H9 (cell line): ENCODE measurements around the gene GON7. TPM values are rescaled to one million over a fixed set of nuclear protein-coding genes. Genes with fewer than 3 reads are reported as not detected.

Source experiments
- DNase-seq: peaks from one replicate; pipeline ENCODE4 v3.0.0-alpha.2; 2017
- H2AFZ ChIP-seq: one replicate; pipeline ENCODE4 v1.6.1; 2013; ENCODE audit warnings: mild to moderate bottlenecking, low read length, control low read depth, moderate library complexity
- H2AK5ac ChIP-seq: 2 replicates; pipeline ENCODE4 v1.6.1; 2013; ENCODE audit warnings: low read length, control low read depth, mixed read lengths; ENCODE audit not compliant: insufficient read length
- H2BK120ac ChIP-seq: one replicate; pipeline ENCODE4 v1.6.1; 2013; ENCODE audit warnings: low read depth, mild to moderate bottlenecking, low read length, control low read depth, inconsistent platforms; ENCODE audit not compliant: poor library complexity, severe bottlenecking
- H2BK12ac ChIP-seq: 2 replicates; pipeline ENCODE4 v1.6.1; 2013; ENCODE audit warnings: low read length, control low read depth, mixed read lengths, low read depth; ENCODE audit not compliant: insufficient read length
- H2BK15ac ChIP-seq: 2 replicates; pipeline ENCODE4 v1.6.1; 2013; ENCODE audit warnings: low read depth, low read length, control low read depth
- H2BK20ac ChIP-seq: one replicate; pipeline ENCODE4 v1.6.1; 2013; ENCODE audit warnings: low read depth, mild to moderate bottlenecking, low read length, control low read depth, inconsistent platforms; ENCODE audit not compliant: poor library complexity, severe bottlenecking
- H2BK5ac ChIP-seq: 2 replicates; pipeline ENCODE4 v1.6.1; 2013; ENCODE audit warnings: low read length, control low read depth, mixed read lengths; ENCODE audit not compliant: insufficient read length
- H3K14ac ChIP-seq: 2 replicates; pipeline ENCODE4 v1.6.1; 2013; ENCODE audit warnings: low read length, control low read depth; ENCODE audit not compliant: insufficient read depth
- H3K18ac ChIP-seq: 2 replicates; pipeline ENCODE4 v1.6.1; 2013; ENCODE audit warnings: low read depth, mild to moderate bottlenecking, mixed read lengths, low read length, control low read depth; ENCODE audit not compliant: insufficient read length
- H3K23ac ChIP-seq: 2 replicates; pipeline ENCODE4 v1.6.1; 2013; ENCODE audit warnings: low read length, control low read depth, mixed read lengths, low read depth; ENCODE audit not compliant: insufficient read length
- H3K23me2 ChIP-seq: 2 replicates; pipeline ENCODE4 v1.6.1; 2013; ENCODE audit warnings: low read depth, mild to moderate bottlenecking, mixed read lengths, low read length, control low read depth; ENCODE audit not compliant: insufficient read length, poor library complexity, severe bottlenecking
- H3K27ac ChIP-seq: 2 replicates; pipeline ENCODE4 v1.5.1; 2013; ENCODE audit warnings: low read length, control low read depth, mixed read lengths, low read depth; ENCODE audit not compliant: insufficient read length
- H3K27me3 ChIP-seq: 2 replicates; pipeline ENCODE4 v1.6.1; 2013; ENCODE audit warnings: low read length, control low read depth, inconsistent platforms; ENCODE audit not compliant: insufficient read depth
- H3K4ac ChIP-seq: 2 replicates; pipeline ENCODE4 v1.6.1; 2013; ENCODE audit warnings: low read depth, mild to moderate bottlenecking, control low read depth, inconsistent platforms, low read length, moderate library complexity
- H3K4me1 ChIP-seq: 2 replicates; pipeline ENCODE4 v1.6.1; 2013; ENCODE audit warnings: low read length, control low read depth, inconsistent platforms; ENCODE audit not compliant: insufficient read depth
- H3K4me2 ChIP-seq: 2 replicates; pipeline ENCODE4 v1.6.1; 2013; ENCODE audit warnings: low read length, control low read depth, mixed read lengths; ENCODE audit not compliant: insufficient read length, insufficient read depth
- H3K56ac ChIP-seq: 2 replicates; pipeline ENCODE4 v1.6.1; 2013; ENCODE audit warnings: low read depth, mild to moderate bottlenecking, mixed read lengths, low read length, control low read depth; ENCODE audit not compliant: insufficient read length
- H3K79me1 ChIP-seq: 2 replicates; pipeline ENCODE4 v1.6.1; 2013; ENCODE audit warnings: low read depth, mild to moderate bottlenecking, moderate library complexity, low read length, control low read depth, inconsistent platforms; ENCODE audit not compliant: insufficient read depth, poor library complexity, severe bottlenecking
- H3K79me2 ChIP-seq: 2 replicates; pipeline ENCODE4 v1.6.1; 2013; ENCODE audit warnings: low read length, control low read depth, inconsistent platforms; ENCODE audit not compliant: insufficient read depth
- H3K9ac ChIP-seq: 2 replicates; pipeline ENCODE4 v1.6.1; 2013; ENCODE audit warnings: low read length, control low read depth, mixed read lengths; ENCODE audit not compliant: insufficient read length; ENCODE audit errors: extremely low read depth
- H3K9me3 ChIP-seq: one replicate; pipeline ENCODE4 v1.6.1; 2013; ENCODE audit warnings: low read depth, low read length, inconsistent platforms; ENCODE audit not compliant: control insufficient read depth
- H3T11ph ChIP-seq: one replicate; pipeline ENCODE4 v1.6.1; 2013; ENCODE audit warnings: mild to moderate bottlenecking, low read length, control low read depth, inconsistent platforms
- H4K20me1 ChIP-seq: one replicate; pipeline ENCODE4 v1.6.1; 2013; ENCODE audit not compliant: control insufficient read depth, insufficient read length, insufficient read depth
- H4K5ac ChIP-seq: 2 replicates; pipeline ENCODE4 v1.6.1; 2013; ENCODE audit warnings: low read depth, mild to moderate bottlenecking, mixed read lengths, low read length, control low read depth; ENCODE audit not compliant: insufficient read length
- H4K8ac ChIP-seq: replicated peaks from 2 replicates; pipeline ENCODE4 v1.6.1; 2013; ENCODE audit warnings: low read length, control low read depth, mixed read lengths, low read depth; ENCODE audit not compliant: insufficient read length
- H4K91ac ChIP-seq: 2 replicates; pipeline ENCODE4 v1.6.1; 2013; ENCODE audit warnings: low read depth, mild to moderate bottlenecking, moderate library complexity, mixed read lengths, low read length, control low read depth; ENCODE audit not compliant: insufficient read length
- H3K27ac Mint-ChIP-seq, 3 experiments: 2 replicates in 2 of 3; 3 replicates in 1 of 3; pipeline ENCODE4 v1.8.0; 2020 to 2021; ENCODE audit warnings: mixed read lengths in 3 of 3, mild to moderate bottlenecking in 1 of 3, moderate library complexity in 1 of 3
- H3K27me3 Mint-ChIP-seq: 2 replicates; pipeline ENCODE4 v1.8.0; 2021; ENCODE audit warnings: low read depth, mild to moderate bottlenecking, moderate library complexity, mixed read lengths
- H3K36me3 Mint-ChIP-seq, 3 experiments: 2 replicates in 2 of 3; 3 replicates in 1 of 3; pipeline ENCODE4 v1.8.0; 2020 to 2021; ENCODE audit warnings: low read depth in 3 of 3, mixed read lengths in 3 of 3; ENCODE audit not compliant: insufficient read depth in 1 of 3
- H3K4me1 Mint-ChIP-seq, 2 experiments: 2 replicates each; pipeline ENCODE4 v1.8.0; 2020; ENCODE audit warnings: mixed read lengths in 2 of 2
- H3K4me3 Mint-ChIP-seq, 2 experiments: 2 replicates in 1 of 2; 3 replicates in 1 of 2; pipeline ENCODE4 v1.8.0; 2020 to 2021; ENCODE audit warnings: mild to moderate bottlenecking in 2 of 2, mixed read lengths in 2 of 2, moderate library complexity in 1 of 2
- H3K9me3 Mint-ChIP-seq, 2 experiments: 2 replicates in 1 of 2; 3 replicates in 1 of 2; pipeline ENCODE4 v1.8.0; 2020; ENCODE audit warnings: mild to moderate bottlenecking in 2 of 2, mixed read lengths in 2 of 2, moderate library complexity in 1 of 2
- CTCF ChIP-seq: fragments of 200-600 bp; sonication (generic); conservative IDR thresholded peaks from 3 replicates; pipeline ENCODE4 v1.8.0; 2021; ENCODE audit warnings: antibody characterized with exemption, mild to moderate bottlenecking
- WGBS: extraction: QIAGEN DNeasy Blood & Tissue Kit; methylation state at CpG from one replicate; pipeline ENCODE4 v1.1.7; 2013; ENCODE audit warnings: missing lambda C conversion rate, low lambda C conversion rate, mixed read lengths; ENCODE audit not compliant: insufficient read length; ENCODE audit errors: extremely low coverage; 5-methylcytosine and 5-hydroxymethylcytosine counted together
- total RNA-seq: library from RNA; stranded (reverse); gene quantifications from 2 replicates; pipeline ENCODE4 v1.2.1, GENCODE V29; 2021

The GON7 gene
- total RNA-seq, 1 experiment from 2014 or later: 6.8 TPM

GRCh38 chr14:93184391-93185348 lies 22.2 kb downstream of the GON7 start, which contains the start of the genes LYSET and MOAP1:
LYSET (plus strand) TSS chr14:93185317; CDS start chr14:93185406, 89 bp downstream.
MOAP1 (minus strand) TSS chr14:93184897; CDS start chr14:93184242, 655 bp downstream.
- peaks cover 3% of the 10 kb centered on the region for H3K23me2 ChIP-seq
- peak within 1 kb of the TSS; percentile 93 for H3K14ac ChIP-seq
- H3K4me2 ChIP-seq: peak within 1 kb of the TSS; percentile 95
- H3K36me3 Mint-ChIP-seq: peaks cover 3 to 38% (median 34%) of the 10 kb centered on the region in 3 experiments; a peak in 6 of 7 replicates
- no peak within 1 kb of the TSS for H3T11ph ChIP-seq
- H3K27me3 Mint-ChIP-seq: no peaks in the 10 kb centered on the region
- H2BK15ac ChIP-seq: no peak within 1 kb of the TSS
- no peak within 1 kb of the TSS for H4K5ac ChIP-seq
- H3K4me1 ChIP-seq: no peaks in the 10 kb centered on the region
- no peak within 1 kb of the TSS for H4K91ac ChIP-seq
- H3K79me1 ChIP-seq: peaks cover 9% of the 10 kb centered on the region
- DNase-seq: peak; percentile 93
- no peak within 1 kb of the TSS for H3K23ac ChIP-seq
- H3K9me3 Mint-ChIP-seq: no peaks in the 10 kb centered on the region
- H2BK5ac ChIP-seq: peak within 1 kb of the TSS; percentile 58
- H3K27ac Mint-ChIP-seq: peak within 1 kb of the TSS; percentile 90 to 97 (median 93)
- peak within 1 kb of the TSS; percentile 93 to 95 for H3K4me3 Mint-ChIP-seq
- H3K56ac ChIP-seq: no peak within 1 kb of the TSS
- no peak within 1 kb of the TSS for H4K8ac ChIP-seq
- H4K20me1 ChIP-seq: no peaks in the 10 kb centered on the region
- H2BK20ac ChIP-seq: no peak within 1 kb of the TSS
- no peaks in the 10 kb centered on the region; the same call in 1 of the 2 replicates for H3K79me2 ChIP-seq
- no peaks in the 10 kb centered on the region for H3K9me3 ChIP-seq
- no peak within 1 kb of the TSS for H2BK120ac ChIP-seq
- H3K4ac ChIP-seq: no peak within 1 kb of the TSS
- peak within 1 kb of the TSS; percentile 37 for H2AFZ ChIP-seq
- peak within 1 kb of the TSS; percentile 92 for H3K18ac ChIP-seq
- TF ChIP-seq CTCF: peak; percentile 52
- no CpG with 5 or more reads among the region's 124 CpGs for WGBS
- no peak within 1 kb of the TSS for H2AK5ac ChIP-seq
- no peak within 1 kb of the TSS for H3K27ac ChIP-seq
- H3K27me3 ChIP-seq: no peaks in the 10 kb centered on the region
- H2BK12ac ChIP-seq: no peak within 1 kb of the TSS
- H3K4me1 Mint-ChIP-seq: peaks cover 11 to 18% of the 10 kb centered on the region in 2 experiments
- H3K9ac ChIP-seq: peak within 1 kb of the TSS; percentile 87
